WERI-Rb-1 (cell line): ENCODE measurements around the gene FGG.

Experiments
- DNase-seq: peaks from one replicate; pipeline ENCODE4 v3.0.0-alpha.2; 2020
- H3K27ac ChIP-seq: fragments of 250-450 bp; sonication (Bioruptor Pico); 2 replicates; pipeline ENCODE4 v1.5.1; 2020; ENCODE audit warnings: mild to moderate bottlenecking, moderate library complexity
- H3K27me3 ChIP-seq: fragments of 250-450 bp; sonication (Bioruptor Pico); 2 replicates; pipeline ENCODE4 v1.5.1; 2021; ENCODE audit warnings: mild to moderate bottlenecking, low read depth, moderate library complexity; ENCODE audit not compliant: insufficient read depth, severe bottlenecking
- H3K36me3 ChIP-seq: fragments of 250-450 bp; sonication (Bioruptor Pico); 2 replicates; pipeline ENCODE4 v1.5.1; 2020; ENCODE audit warnings: mild to moderate bottlenecking, moderate library complexity
- H3K4me3 ChIP-seq: 2 replicates; pipeline ENCODE4 v1.5.1; 2011; ENCODE audit warnings: low read depth, mild to moderate bottlenecking, control low read depth, low read length
- H3K9me3 ChIP-seq: fragments of 250-450 bp; sonication (Bioruptor Pico); 2 replicates; pipeline ENCODE4 v1.5.1; 2021; ENCODE audit warnings: mild to moderate bottlenecking, moderate library complexity; ENCODE audit not compliant: severe bottlenecking
- CTCF ChIP-seq: IDR thresholded peaks from 2 replicates; pipeline ENCODE4 v1.5.1; 2011; ENCODE audit warnings: low read depth, mild to moderate bottlenecking, control low read depth, inconsistent platforms, low read length

Gene FGG

GRCh38 chr4:154586296-154587033 is 26.0 kb downstream of the FGG start:
- Histone ChIP-seq H3K4me3 (no peak overlapping the region), H3K27me3 (no peaks in the 10 kb centered on the region), H3K27ac (no peak overlapping the region), H3K9me3 (no peaks in the 10 kb centered on the region), H3K36me3 (no peaks in the 10 kb centered on the region)
- no peak for DNase-seq
- no peak for TF ChIP-seq CTCF

GRCh38 chr4:154585369-154586018 is 27.0 kb downstream of the FGG start:
- H3K27ac ChIP-seq: no peak overlapping the region
- H3K36me3 ChIP-seq: no peaks in the 10 kb centered on the region
- H3K9me3 ChIP-seq: no peaks in the 10 kb centered on the region
- H3K4me3 ChIP-seq: no peak overlapping the region
- no peak for TF ChIP-seq CTCF
- no peaks in the 10 kb centered on the region for H3K27me3 ChIP-seq
- DNase-seq: no peak

- DNase-seq: no peak
- no peak overlapping the region for H3K4me3 ChIP-seq
- no peaks in the 10 kb centered on the region for H3K27me3 ChIP-seq
- H3K9me3 ChIP-seq: no peaks in the 10 kb centered on the region
- no peaks in the 10 kb centered on the region for H3K36me3 ChIP-seq
- H3K27ac ChIP-seq: no peak overlapping the region
- no peak for TF ChIP-seq CTCF
Measured at GRCh38 chr4:154584259-154584658, 28.2 kb downstream of the FGG start.

- TF ChIP-seq CTCF: no peak
- Histone ChIP-seq H3K4me3 (no peak overlapping the region), H3K27me3 (no peaks in the 10 kb centered on the region), H3K27ac (no peak overlapping the region), H3K36me3 (no peaks in the 10 kb centered on the region), H3K9me3 (no peaks in the 10 kb centered on the region)
- DNase-seq: no peak
Measured at GRCh38 chr4:154583677-154584076, 28.8 kb downstream of the FGG start.

GRCh38 chr4:154583230-154583629 is 29.2 kb downstream of the FGG start:
- Histone ChIP-seq H3K27me3 (no peaks in the 10 kb centered on the region), H3K36me3 (no peaks in the 10 kb centered on the region), H3K27ac (no peak overlapping the region), H3K4me3 (no peak overlapping the region), H3K9me3 (no peaks in the 10 kb centered on the region)
- TF ChIP-seq CTCF: no peak
- no peak for DNase-seq
